OCI-LY7 (cell line): ENCODE measurements around the gene PLCD4.

Source experiments
- CTCF ChIP-seq: fragments of 200-600 bp; sonication (generic); conservative IDR thresholded peaks from 2 replicates; pipeline ENCODE4 v1.5.1; 2014; ENCODE audit warnings: mild to moderate bottlenecking, antibody characterized with exemption, low read length, moderate library complexity, mixed read lengths
- EZH2phosphoT487 ChIP-seq: fragments of 200-600 bp; sonication (generic); IDR thresholded peaks from 2 replicates; pipeline ENCODE4 v1.6.1; 2018; ENCODE audit warnings: low read depth, borderline replicate concordance, mild to moderate bottlenecking, mixed run types, antibody characterized with exemption, low read length, moderate library complexity, mixed read lengths

DNA sequence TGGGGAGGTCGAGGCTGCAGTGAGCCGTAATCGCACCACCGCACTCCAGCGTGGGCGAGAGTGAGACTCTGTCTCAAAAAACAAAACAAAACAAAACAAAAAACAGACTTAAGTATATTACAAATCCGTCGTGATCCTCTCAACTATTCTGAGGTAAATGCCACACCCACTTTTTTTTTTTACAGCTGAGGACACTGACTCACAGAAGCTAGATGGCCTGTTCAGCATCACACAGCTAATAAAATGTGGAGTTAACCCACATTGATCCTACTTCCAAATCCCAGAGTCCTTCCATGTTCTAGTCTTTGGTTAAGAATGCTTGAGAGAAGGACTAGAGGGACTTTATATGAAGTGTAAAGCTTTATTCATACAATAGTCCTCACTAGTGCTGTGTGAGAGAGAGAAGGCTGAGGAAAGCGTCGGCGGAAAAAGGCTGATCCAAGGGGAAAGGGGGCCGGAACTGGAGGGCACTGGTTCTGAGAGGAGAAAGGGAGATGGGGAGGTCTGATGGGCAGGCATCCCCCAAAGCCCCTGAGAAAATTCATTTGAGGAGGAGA lies 63.5 kb downstream of the PLCD4 start:
- TF ChIP-seq CTCF (no peak), EZH2phosphoT487 (no peak)
